NT2/D1 (cell line): Measurements from ENCODE around the gene CABP1.
"Not testable (repeated sequence)": the region's sequence is repeated elsewhere in the genome, so short reads cannot be mapped to it uniquely, and the experiment has no call there.

Experiments used
- DNase-seq: peaks from one replicate; pipeline ENCODE4 v3.0.0-alpha.2; 2011; ENCODE audit warnings: low read depth, low spot score
- H3K27me3 ChIP-seq: 2 replicates; pipeline ENCODE4 v1.6.0; 2011; ENCODE audit warnings: mild to moderate bottlenecking; ENCODE audit not compliant: insufficient read length, insufficient read depth
- H3K36me3 ChIP-seq: 2 replicates; pipeline ENCODE4 v1.6.1; 2011; ENCODE audit warnings: mild to moderate bottlenecking, low read length, mixed read lengths; ENCODE audit not compliant: insufficient read depth, insufficient read length
- H3K4me1 ChIP-seq: 2 replicates; pipeline ENCODE4 v1.5.1; 2011; ENCODE audit not compliant: insufficient read depth, insufficient read length
- H3K4me3 ChIP-seq: 2 replicates; pipeline ENCODE4 v1.5.1; 2011; ENCODE audit warnings: low read depth; ENCODE audit not compliant: insufficient read length
- H3K9ac ChIP-seq: 2 replicates; pipeline ENCODE4 v1.6.0; 2011; ENCODE audit warnings: low read depth; ENCODE audit not compliant: insufficient read length
- H3K9me3 ChIP-seq: 2 replicates; pipeline ENCODE4 v1.5.1; 2011; ENCODE audit warnings: mild to moderate bottlenecking, low read length; ENCODE audit not compliant: insufficient read depth
- SUZ12 ChIP-seq: IDR thresholded peaks from 2 replicates; pipeline ENCODE4 v1.6.1; 2011; ENCODE audit not compliant: insufficient read length, insufficient read depth; ENCODE audit errors: extremely low read depth
- YY1 ChIP-seq: IDR thresholded peaks from 2 replicates; pipeline ENCODE4 v1.6.1; 2011; ENCODE audit not compliant: insufficient read length, insufficient read depth
- ZNF274 ChIP-seq: IDR thresholded peaks from 2 replicates; pipeline ENCODE4 v1.6.1; 2011; ENCODE audit warnings: mild to moderate bottlenecking, low read depth, low read length

The CABP1 gene

DNA sequence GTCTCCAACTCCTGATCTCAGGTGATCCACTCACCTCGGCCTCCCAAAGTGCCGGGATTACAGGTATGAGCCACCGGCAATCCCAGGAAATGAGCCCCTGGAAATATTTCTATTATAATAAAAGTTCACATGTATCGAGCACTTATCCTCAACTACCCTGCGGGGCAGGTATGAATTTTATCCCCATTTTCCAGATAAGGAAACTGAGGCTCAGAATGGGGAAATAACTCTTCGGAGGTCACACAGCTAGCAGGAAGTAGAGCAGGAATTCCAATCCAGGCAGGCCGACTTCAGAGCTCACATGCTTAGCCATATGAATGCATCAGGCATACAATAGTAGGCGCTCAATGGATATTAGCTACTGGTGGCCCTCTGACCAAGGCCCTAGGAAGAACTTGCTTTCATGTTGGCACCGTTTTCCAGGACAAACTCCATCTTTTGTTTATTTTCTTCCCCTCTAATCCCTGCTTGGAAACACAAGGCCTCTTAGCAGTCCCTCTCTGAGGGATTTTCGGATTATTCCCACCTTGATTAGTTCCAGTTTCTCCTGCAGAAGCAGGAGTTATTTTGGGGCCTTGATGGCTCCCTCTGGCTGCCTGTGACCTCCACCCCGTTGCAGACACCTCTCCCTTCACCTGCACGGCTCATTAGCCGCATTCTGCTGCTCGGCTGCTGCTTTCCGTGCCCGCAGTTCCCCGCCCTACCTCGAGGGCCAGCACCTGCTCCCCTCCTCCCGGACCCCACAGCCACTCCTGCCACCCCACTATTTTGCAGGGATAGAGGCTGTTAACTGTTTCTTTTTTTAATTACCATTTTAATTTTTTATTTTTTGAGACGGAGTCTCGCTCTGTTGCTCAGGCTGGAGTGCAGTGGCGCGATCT, 40.5 kb upstream of the CABP1 start:
- Histone ChIP-seq H3K9ac (no peak overlapping the region), H3K9me3 (no peaks in the 10 kb centered on the region), H3K27me3 (no peaks in the 10 kb centered on the region), H3K36me3 (no peaks in the 10 kb centered on the region), H3K4me1 (peaks cover 11% of the 10 kb centered on the region), H3K4me3 (no peak overlapping the region)
- no peak for DNase-seq
- no peak for TF ChIP-seq ZNF274
- no peak for TF ChIP-seq YY1
- TF ChIP-seq SUZ12, result no peak

DNA sequence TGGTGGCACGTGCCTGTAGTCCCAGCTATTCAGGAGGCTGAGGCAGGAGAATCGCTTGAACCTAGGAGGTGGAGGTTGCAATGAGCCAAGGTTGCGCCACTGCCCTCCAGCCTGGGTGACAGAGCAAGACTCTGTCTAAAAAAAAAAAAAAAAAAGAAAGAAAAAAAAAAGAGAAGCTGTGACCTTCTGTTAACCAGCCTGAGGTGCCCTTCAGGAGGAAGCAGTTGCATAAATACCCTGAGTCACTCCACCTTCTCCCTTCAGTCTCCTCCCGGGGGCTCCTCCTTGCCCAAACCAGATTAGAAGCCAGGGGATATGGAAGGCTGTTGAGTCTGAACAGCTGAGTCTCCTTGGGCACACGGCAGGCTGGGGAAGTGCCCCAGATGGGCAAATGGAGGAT, 38.0 kb upstream of the CABP1 start:
- H3K4me3 ChIP-seq, H3K36me3 ChIP-seq, DNase-seq, H3K9me3 ChIP-seq, H3K27me3 ChIP-seq, H3K9ac ChIP-seq: not testable (repeated sequence)
- H3K4me1 ChIP-seq, result peaks cover 11% of the 10 kb centered on the region

DNA sequence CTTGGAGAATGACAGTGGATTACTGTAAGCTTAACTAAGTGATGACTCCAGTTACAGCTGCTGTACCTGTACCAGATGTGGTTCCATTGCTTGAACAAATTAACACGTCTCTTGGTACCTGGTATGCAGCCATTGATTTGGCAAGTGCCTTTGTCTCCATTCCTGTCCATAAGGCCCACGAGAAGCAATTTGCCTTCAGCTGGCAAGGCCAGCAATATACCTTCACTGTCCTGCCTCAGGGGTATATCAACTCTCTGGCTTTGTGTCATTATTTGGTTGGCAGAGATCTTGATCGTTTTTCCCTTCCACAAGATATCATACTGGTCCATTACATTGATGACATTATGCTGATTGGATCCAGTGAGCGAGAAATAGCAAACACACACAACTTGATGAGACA, 29.9 kb upstream of the CABP1 start:
- no peak for DNase-seq
- H3K9me3 ChIP-seq, result no peaks in the 10 kb centered on the region; the same call in 1 of the 2 replicates
- TF ChIP-seq YY1, result no peak
- TF ChIP-seq ZNF274, result no peak
- no peak for TF ChIP-seq SUZ12
- H3K9ac ChIP-seq, result no peak overlapping the region
- H3K4me3 ChIP-seq, result no peak overlapping the region
- H3K27me3 ChIP-seq, result no peaks in the 10 kb centered on the region
- no peaks in the 10 kb centered on the region for H3K36me3 ChIP-seq
- H3K4me1 ChIP-seq, result no peaks in the 10 kb centered on the region

DNA sequence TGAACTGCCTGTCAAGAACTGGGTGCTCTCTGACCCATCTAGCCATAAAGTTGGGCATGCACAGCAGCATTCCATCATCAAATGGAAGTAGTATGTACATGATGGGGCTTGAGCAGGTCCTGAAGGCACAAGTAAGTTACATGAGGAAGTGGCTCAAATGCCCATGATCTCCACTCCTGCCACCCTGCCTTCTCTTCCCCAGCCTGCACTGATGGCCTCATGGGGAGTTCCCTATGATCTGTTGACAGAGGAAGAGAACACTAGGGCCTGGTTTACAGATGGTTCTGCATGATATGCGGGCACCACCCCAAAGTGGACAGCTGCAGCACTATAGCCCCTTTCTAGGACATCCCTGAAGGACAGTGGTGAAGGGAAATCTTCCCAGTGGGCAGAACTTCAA, 28.9 kb upstream of the CABP1 start:
- not testable (repeated sequence) for H3K27me3 ChIP-seq, H3K9ac ChIP-seq, H3K9me3 ChIP-seq, H3K36me3 ChIP-seq, H3K4me1 ChIP-seq, H3K4me3 ChIP-seq, DNase-seq

DNA sequence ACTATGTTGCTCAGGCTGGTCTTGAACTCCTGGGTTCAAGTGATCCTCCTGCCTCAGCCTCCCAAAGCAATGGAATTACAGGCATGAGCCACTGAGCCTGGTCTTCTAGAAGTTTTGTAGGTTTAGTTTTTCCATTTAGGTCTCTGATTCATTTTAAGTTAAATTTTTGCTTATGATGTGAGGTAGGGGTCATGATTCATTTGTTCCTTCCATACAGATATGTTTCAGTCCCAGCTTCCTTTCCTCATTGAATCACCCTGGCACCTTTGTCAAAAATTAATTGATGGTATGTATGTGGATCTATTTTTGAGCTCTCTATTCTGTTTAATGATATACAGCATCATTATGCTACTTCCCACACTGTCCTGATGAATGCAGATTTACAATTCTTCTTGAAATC, 25.6 kb upstream of the CABP1 start:
- no peak overlapping the region for H3K4me3 ChIP-seq
- H3K4me1 ChIP-seq, result peaks cover 4% of the 10 kb centered on the region
- no peaks in the 10 kb centered on the region for H3K36me3 ChIP-seq
- TF ChIP-seq SUZ12 (no peak), YY1 (no peak), ZNF274 (no peak)
- no peak for DNase-seq
- no peak overlapping the region for H3K9ac ChIP-seq
- H3K27me3 ChIP-seq, result no peaks in the 10 kb centered on the region
- H3K9me3 ChIP-seq, result no peaks in the 10 kb centered on the region

DNA sequence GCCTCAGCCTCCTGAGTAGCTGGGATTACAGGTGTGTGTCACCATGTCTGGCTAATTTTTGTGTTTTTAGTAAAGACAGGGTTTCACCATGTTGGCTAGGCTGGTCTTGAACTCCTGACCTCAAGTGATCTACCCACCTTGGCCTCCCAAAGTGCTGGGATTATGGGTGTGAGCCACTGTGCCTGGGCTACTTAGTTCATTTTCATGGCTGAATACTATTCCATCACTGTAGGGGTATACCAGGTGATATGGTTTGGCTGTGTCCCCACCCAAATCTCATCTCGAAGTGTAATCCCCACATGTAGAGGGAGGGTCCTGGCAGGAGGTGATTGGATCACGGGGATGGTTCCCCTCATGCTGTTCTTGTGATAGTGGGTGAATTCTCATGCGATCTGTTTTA, 23.2 kb upstream of the CABP1 start:
- not testable (repeated sequence) for DNase-seq, H3K4me1 ChIP-seq, H3K9ac ChIP-seq, H3K4me3 ChIP-seq, H3K36me3 ChIP-seq, H3K9me3 ChIP-seq, H3K27me3 ChIP-seq

DNA sequence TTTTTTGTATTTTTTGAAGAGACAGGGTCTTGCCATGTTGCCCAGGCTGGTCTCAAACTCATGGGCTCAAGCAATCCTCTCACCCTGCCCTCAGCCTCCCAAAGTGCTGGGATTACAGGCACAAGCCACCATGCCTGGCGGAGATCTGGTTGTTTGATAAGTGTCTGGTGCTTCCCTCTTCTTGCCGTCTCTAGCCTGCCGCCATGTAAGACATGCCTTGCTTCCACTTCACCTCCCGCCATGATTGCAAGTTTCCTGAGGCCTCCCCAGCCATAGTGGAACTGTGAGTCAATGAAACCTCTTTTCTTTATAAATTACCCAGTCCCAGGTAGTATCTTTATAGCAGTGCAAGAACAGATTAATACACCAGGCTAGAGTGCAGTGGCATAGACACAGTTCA, 22.7 kb upstream of the CABP1 start:
- H3K36me3 ChIP-seq, H3K9ac ChIP-seq, H3K4me3 ChIP-seq, H3K9me3 ChIP-seq, H3K27me3 ChIP-seq, H3K4me1 ChIP-seq, DNase-seq: not testable (repeated sequence)

DNA sequence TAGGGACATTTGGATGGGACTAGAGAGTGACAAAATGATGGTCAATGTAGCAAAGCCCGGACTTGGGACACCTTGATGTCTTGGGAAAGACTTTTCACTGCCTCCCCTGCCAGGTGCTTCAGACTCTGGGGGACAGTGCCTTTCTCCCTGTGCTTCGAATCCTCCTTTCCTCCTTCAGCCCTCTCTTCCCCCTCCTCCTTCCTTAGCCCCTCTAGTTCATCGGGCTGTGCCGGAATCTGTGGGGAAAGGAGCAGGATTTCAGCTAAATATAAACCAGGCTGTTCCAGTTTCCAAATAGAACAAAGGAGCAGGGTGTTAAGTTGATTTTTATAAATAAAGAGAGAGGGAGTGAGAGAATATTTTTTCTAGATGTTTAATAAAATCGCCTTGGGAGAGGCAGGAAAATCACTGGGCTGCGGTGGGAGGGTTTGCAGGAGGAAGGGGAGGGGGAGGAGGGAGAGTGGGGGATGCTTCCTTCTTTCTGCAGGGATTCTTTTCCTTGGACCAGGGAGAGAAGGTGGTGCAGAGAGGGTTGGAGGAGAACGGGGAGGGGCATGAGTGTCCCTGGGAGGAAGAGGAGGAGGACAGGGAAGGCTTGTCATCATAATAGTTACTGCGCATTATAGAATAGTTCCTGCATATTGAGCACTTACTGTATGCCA, 21.3 kb upstream of the CABP1 start:
- DNase-seq, result no peak

More for the DNA sequence above, 21.3 kb upstream of the CABP1 start:
- Histone ChIP-seq H3K9ac (no peak overlapping the region), H3K27me3 (no peaks in the 10 kb centered on the region), H3K4me3 (no peak overlapping the region), H3K9me3 (no peaks in the 10 kb centered on the region), H3K36me3 (no peaks in the 10 kb centered on the region), H3K4me1 (peaks cover 4% of the 10 kb centered on the region)
- TF ChIP-seq YY1 (no peak), ZNF274 (no peak), SUZ12 (no peak)
